ENCODE data around the gene SLC2A13. TPM values are rescaled to one million over a fixed set of nuclear protein-coding genes. Genes with fewer than 3 reads are reported as not detected.

SLC2A13 gene
- total and polyA plus RNA-seq, 2 donors (not counting 3 experiments of a cell fraction or from before 2014, with no cell fraction given), result 1.2 to 4.9 TPM

DNA sequence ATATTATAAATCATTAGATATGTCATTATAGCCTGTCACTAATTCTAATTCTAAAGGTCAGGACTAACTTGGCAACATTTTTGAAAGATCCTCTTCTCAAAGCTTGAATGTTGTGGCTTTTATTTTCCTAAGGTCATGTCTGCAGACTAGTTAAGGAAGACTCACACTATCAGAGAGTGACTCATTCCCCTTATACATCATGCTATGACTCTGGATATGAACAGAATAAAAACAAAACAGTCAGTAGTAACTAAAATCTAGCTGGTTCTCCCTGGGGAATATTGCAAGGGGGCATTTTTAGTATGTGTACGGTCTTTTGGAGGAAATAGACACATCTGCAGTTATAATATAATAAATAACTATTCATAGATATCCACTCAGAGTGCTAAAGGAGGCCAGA is 170.6 kb downstream of the SLC2A13 start:
- no peaks in the 10 kb centered on the region for H3K9me1 ChIP-seq (replicated peaks; ENCODE audit: control insufficient read depth, extremely low read depth, insufficient read depth, low read length)
- POLR2A ChIA-PET, result no interaction called here
- peak; percentile 77 for TF ChIP-seq FOS (IDR thresholded peaks at IDR 0.05; ENCODE audit: borderline replicate concordance, insufficient read depth, low read length)
- no peak for TF ChIP-seq EZH2 (IDR thresholded peaks at IDR 0.05; ENCODE audit: borderline replicate concordance, low read depth, low read length, severe bottlenecking)
- TF ChIP-seq POLR2AphosphoS5 (IDR thresholded peaks at IDR 0.05; ENCODE audit: insufficient read depth, low read depth, low read length), result no peak
- H3K4me2 ChIP-seq (ENCODE audit: insufficient read depth, low read length), result no peak overlapping the region
- no peaks in the 10 kb centered on the region for H3K4me1 ChIP-seq (ENCODE audit: control insufficient read depth, extremely low read depth, insufficient read depth, low read length)
- CTCF ChIA-PET, result interaction anchor here (0.6 to 2.3 kb wide), 2 partner anchors 13 to 16 kb away, joined by 3 to 7 read pairs; no protein-coding TSS in a partner anchor
- H3K9ac ChIP-seq (replicated peaks; ENCODE audit: extremely low read depth, insufficient read depth, low read length), result no peak overlapping the region
- no peak overlapping the region for H2AFZ ChIP-seq (ENCODE audit: low read depth, low read length)
- intact Hi-C loops (cut with micrococcal nuclease) (no loop called here), dilution Hi-C loops (cut with MboI; ENCODE audit: extremely low pct_ligation_motif_present, low sequenced_read_pairs) (no loop called here)
- DNase-seq (ENCODE audit: low read depth, low spot score), result peak; percentile 22
- H3K79me2 ChIP-seq (ENCODE audit: control insufficient read depth, insufficient read depth, low read length), result no peaks in the 10 kb centered on the region
- no peak for FAIRE-seq
- H3K9me3 ChIP-seq (replicated peaks; ENCODE audit: control insufficient read depth, insufficient read depth, low read length), result no peaks in the 10 kb centered on the region
- H3K36me3 ChIP-seq (ENCODE audit: control insufficient read depth in 2 of 2, extremely low read depth in 1 of 2, insufficient read depth in 2 of 2, low read length in 2 of 2), result no peaks in the 10 kb centered on the region
- H4K20me1 ChIP-seq (replicated peaks; ENCODE audit: control insufficient read depth, extremely low read depth, insufficient read depth, low read length), result no peaks in the 10 kb centered on the region
- H3K27me3 ChIP-seq (ENCODE audit: control insufficient read depth in 2 of 2, insufficient read depth in 2 of 2, low read length in 2 of 2), result no peaks in the 10 kb centered on the region
- H3K4me3 ChIP-seq (replicated peaks in 1 of 3; ENCODE audit: insufficient read depth in 1 of 3, low read depth in 1 of 3, low read length in 3 of 3), result no peak overlapping the region
- no peak overlapping the region for H3K27ac ChIP-seq (ENCODE audit: insufficient read depth, low read depth, low read length)
- no TSS peak for BruUV-seq (replicated peaks)

DNA sequence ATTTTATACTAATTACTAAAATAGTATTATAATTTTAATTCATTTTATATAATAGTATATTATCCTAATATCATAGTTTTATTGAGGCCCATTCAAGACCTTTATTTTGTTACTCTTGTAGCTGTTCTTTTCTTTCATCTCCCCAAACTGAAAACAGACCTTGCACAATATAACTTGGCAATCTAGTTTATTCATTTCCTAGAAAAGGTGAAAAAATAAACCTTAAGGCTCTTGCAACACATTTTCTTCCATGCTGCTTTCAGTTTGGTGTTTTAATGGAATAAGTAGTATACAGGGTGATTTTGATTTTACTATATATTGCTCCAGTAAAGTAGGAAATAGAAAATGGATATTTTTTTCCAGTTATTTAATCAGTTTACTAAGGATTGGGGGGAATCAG is 174.0 kb downstream of the SLC2A13 start:
- Histone ChIP-seq H3K4me1 (ENCODE audit: control insufficient read depth, extremely low read depth, insufficient read depth, low read length) (no peaks in the 10 kb centered on the region), H3K27ac (ENCODE audit: insufficient read depth, low read depth, low read length) (no peak overlapping the region), H4K20me1 (replicated peaks; ENCODE audit: control insufficient read depth, extremely low read depth, insufficient read depth, low read length) (no peaks in the 10 kb centered on the region), H3K9ac (replicated peaks; ENCODE audit: extremely low read depth, insufficient read depth, low read length) (no peak overlapping the region), H3K27me3 (ENCODE audit: control insufficient read depth in 2 of 2, insufficient read depth in 2 of 2, low read length in 2 of 2) (no peaks in the 10 kb centered on the region), H3K9me3 (replicated peaks; ENCODE audit: control insufficient read depth, insufficient read depth, low read length) (no peaks in the 10 kb centered on the region), H3K36me3 (ENCODE audit: control insufficient read depth in 2 of 2, extremely low read depth in 1 of 2, insufficient read depth in 2 of 2, low read length in 2 of 2) (no peaks in the 10 kb centered on the region), H3K4me3 (replicated peaks in 1 of 3; ENCODE audit: insufficient read depth in 1 of 3, low read depth in 1 of 3, low read length in 3 of 3) (no peak overlapping the region), H3K4me2 (ENCODE audit: insufficient read depth, low read length) (no peak overlapping the region), H3K79me2 (ENCODE audit: control insufficient read depth, insufficient read depth, low read length) (no peaks in the 10 kb centered on the region), H3K9me1 (replicated peaks; ENCODE audit: control insufficient read depth, extremely low read depth, insufficient read depth, low read length) (no peaks in the 10 kb centered on the region), H2AFZ (ENCODE audit: low read depth, low read length) (no peak overlapping the region)
- FAIRE-seq (no peak), DNase-seq (ENCODE audit: low read depth, low spot score) (no peak)
- BruUV-seq (replicated peaks), result no TSS peak
- ChIA-PET CTCF (no interaction called here), POLR2A (no interaction called here)
- TF ChIP-seq FOS (IDR thresholded peaks at IDR 0.05; ENCODE audit: borderline replicate concordance, insufficient read depth, low read length) (no peak), MYC (IDR thresholded peaks at IDR 0.05; ENCODE audit: low read depth, low read length) (no peak), GATA2 (IDR thresholded peaks at IDR 0.05; ENCODE audit: insufficient read depth, insufficient read length, low read depth, low read length) (no peak), POLR2A (IDR thresholded peaks at IDR 0.05; ENCODE audit: low read depth, low read length) (no peak)
- TF ChIP-seq, protein P1, sequence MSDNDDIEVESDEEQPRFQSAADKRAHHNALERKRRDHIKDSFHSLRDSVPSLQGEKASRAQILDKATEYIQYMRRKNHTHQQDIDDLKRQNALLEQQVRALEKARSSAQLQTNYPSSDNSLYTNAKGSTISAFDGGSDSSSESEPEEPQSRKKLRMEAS (IDR thresholded peaks at IDR 0.05; ENCODE audit: insufficient read depth, insufficient read length), result no peak
- TF ChIP-seq, protein P2, sequence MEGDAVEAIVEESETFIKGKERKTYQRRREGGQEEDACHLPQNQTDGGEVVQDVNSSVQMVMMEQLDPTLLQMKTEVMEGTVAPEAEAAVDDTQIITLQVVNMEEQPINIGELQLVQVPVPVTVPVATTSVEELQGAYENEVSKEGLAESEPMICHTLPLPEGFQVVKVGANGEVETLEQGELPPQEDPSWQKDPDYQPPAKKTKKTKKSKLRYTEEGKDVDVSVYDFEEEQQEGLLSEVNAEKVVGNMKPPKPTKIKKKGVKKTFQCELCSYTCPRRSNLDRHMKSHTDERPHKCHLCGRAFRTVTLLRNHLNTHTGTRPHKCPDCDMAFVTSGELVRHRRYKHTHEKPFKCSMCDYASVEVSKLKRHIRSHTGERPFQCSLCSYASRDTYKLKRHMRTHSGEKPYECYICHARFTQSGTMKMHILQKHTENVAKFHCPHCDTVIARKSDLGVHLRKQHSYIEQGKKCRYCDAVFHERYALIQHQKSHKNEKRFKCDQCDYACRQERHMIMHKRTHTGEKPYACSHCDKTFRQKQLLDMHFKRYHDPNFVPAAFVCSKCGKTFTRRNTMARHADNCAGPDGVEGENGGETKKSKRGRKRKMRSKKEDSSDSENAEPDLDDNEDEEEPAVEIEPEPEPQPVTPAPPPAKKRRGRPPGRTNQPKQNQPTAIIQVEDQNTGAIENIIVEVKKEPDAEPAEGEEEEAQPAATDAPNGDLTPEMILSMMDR (IDR thresholded peaks at IDR 0.05; ENCODE audit: extremely low read depth in 1 of 2, insufficient read depth in 1 of 2, low read depth in 1 of 2, low read length in 2 of 2), result no peak
- intact Hi-C loops (cut with micrococcal nuclease), result no loop called here
- dilution Hi-C loops (cut with MboI; ENCODE audit: extremely low pct_ligation_motif_present, low sequenced_read_pairs), result no loop called here
